ENCODE results near the gene TFAP2B.

TFAP2B gene

DNA sequence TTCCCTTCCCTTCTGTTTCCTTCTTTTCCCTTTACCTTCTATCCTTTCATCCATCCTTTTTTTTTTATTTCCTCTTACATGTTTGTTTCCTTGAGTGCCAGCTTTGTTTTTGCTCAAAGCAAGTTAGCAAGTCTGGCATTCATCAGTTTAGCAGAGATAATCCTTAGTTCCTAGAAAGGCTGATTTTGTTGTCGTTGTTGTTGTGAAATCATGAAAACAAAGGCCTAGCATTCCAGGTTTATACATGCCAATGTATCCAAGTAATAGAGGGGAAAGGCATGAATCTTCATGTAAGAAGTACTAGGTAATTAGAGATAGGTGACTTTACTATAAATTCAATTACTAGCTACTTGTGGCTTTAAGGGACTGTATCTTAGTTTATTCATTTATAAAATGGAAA, 45.9 kb downstream of the TFAP2B start:
- H2BK15ac ChIP-seq (ENCODE audit: low read depth, poor library complexity, severe bottlenecking): no peak overlapping the region
- H2AK5ac ChIP-seq (ENCODE audit: low read length, severe bottlenecking): no peak overlapping the region
- WGBS: no CpG with 5 or more reads among the region's 1 CpG

GRCh38 chr6:50868466-50868865, 49.8 kb downstream of the TFAP2B start:
- no peak overlapping the region for H2AK5ac ChIP-seq (ENCODE audit: low read length, severe bottlenecking)
- H4K91ac ChIP-seq (ENCODE audit: low read length): no peak overlapping the region
- H3K9me3 ChIP-seq (ENCODE audit: control insufficient read depth, low read length): no peaks in the 10 kb centered on the region
- no peak overlapping the region for H3K4ac ChIP-seq (ENCODE audit: low read depth in 1 of 2, low read length in 2 of 2)
- 83% methylated on average over 1 of the region's 1 CpG for WGBS
- no peak overlapping the region for H2BK120ac ChIP-seq (ENCODE audit: low read depth, low read length)
- no peak overlapping the region for H3K4me3 ChIP-seq (ENCODE audit: insufficient read depth in 1 of 2, low read depth in 1 of 2, low read length in 2 of 2)
- H3K27ac ChIP-seq (ENCODE audit: low read length, poor library complexity, severe bottlenecking): no peak overlapping the region
- H3K79me1 ChIP-seq (replicated peaks; ENCODE audit: low read length, poor library complexity, severe bottlenecking): no peaks in the 10 kb centered on the region
- no peaks in the 10 kb centered on the region for H3K36me3 ChIP-seq (ENCODE audit: control insufficient read depth in 1 of 2, insufficient read depth in 2 of 2, low read depth in 1 of 2, low read length in 2 of 2)
- peaks cover 0 to 2% of the 10 kb centered on the region in 2 experiments for H3K27me3 ChIP-seq (ENCODE audit: control insufficient read depth in 1 of 2, insufficient read depth in 1 of 2, low read length in 2 of 2)
- no peak overlapping the region for H3K9ac ChIP-seq (ENCODE audit: low read length)
- no peak overlapping the region for H4K8ac ChIP-seq (ENCODE audit: low read length)
- H3K18ac ChIP-seq (ENCODE audit: low read depth in 1 of 2, low read length in 2 of 2): no peak overlapping the region
- H2AFZ ChIP-seq (ENCODE audit: low read depth, low read length): no peak overlapping the region
- H3K4me1 ChIP-seq (ENCODE audit: control insufficient read depth, insufficient read depth, low read depth, low read length): no peaks in the 10 kb centered on the region
- H2BK5ac ChIP-seq (ENCODE audit: low read depth, low read length, poor library complexity, severe bottlenecking): no peak overlapping the region
- H3K14ac ChIP-seq (ENCODE audit: low read length in 2 of 2): no peak overlapping the region
- H3K23ac ChIP-seq (ENCODE audit: low read length in 2 of 2): no peak overlapping the region
- H3K4me2 ChIP-seq (ENCODE audit: low read length, poor library complexity, severe bottlenecking): no peak overlapping the region
- H2BK15ac ChIP-seq (ENCODE audit: low read depth, poor library complexity, severe bottlenecking): no peak overlapping the region
- DNase-seq: no peak
- no peak overlapping the region for H2BK12ac ChIP-seq (ENCODE audit: low read length in 2 of 2)

More for the DNA sequence above, 45.9 kb downstream of the TFAP2B start:
- no peak overlapping the region for H2AFZ ChIP-seq (ENCODE audit: low read depth, low read length)
- no peak overlapping the region for H4K8ac ChIP-seq (ENCODE audit: low read length)
- H3K27me3 ChIP-seq (ENCODE audit: control insufficient read depth in 1 of 2, insufficient read depth in 1 of 2, low read length in 2 of 2): peaks cover 0 to 2% of the 10 kb centered on the region in 2 experiments
- no peak overlapping the region for H4K91ac ChIP-seq (ENCODE audit: low read length)
- no peak overlapping the region for H2BK120ac ChIP-seq (ENCODE audit: low read depth, low read length)
- H3K23ac ChIP-seq (ENCODE audit: low read length in 2 of 2): no peak overlapping the region
- no peak overlapping the region for H3K4me2 ChIP-seq (ENCODE audit: low read length, poor library complexity, severe bottlenecking)
- H3K4me3 ChIP-seq (ENCODE audit: insufficient read depth in 1 of 2, low read depth in 1 of 2, low read length in 2 of 2): no peak overlapping the region
- no peak overlapping the region for H3K18ac ChIP-seq (ENCODE audit: low read depth in 1 of 2, low read length in 2 of 2)
- H3K4ac ChIP-seq (ENCODE audit: low read depth in 1 of 2, low read length in 2 of 2): no peak overlapping the region
- no peak overlapping the region for H3K9ac ChIP-seq (ENCODE audit: low read length)
- no peak overlapping the region for H2BK5ac ChIP-seq (ENCODE audit: low read depth, low read length, poor library complexity, severe bottlenecking)
- no peak overlapping the region for H3K14ac ChIP-seq (ENCODE audit: low read length in 2 of 2)
- no peak overlapping the region for H2BK12ac ChIP-seq (ENCODE audit: low read length in 2 of 2)
- H3K4me1 ChIP-seq (ENCODE audit: control insufficient read depth, insufficient read depth, low read depth, low read length): no peaks in the 10 kb centered on the region
- no peaks in the 10 kb centered on the region for H3K79me1 ChIP-seq (replicated peaks; ENCODE audit: low read length, poor library complexity, severe bottlenecking)
- no peaks in the 10 kb centered on the region for H3K36me3 ChIP-seq (ENCODE audit: control insufficient read depth in 1 of 2, insufficient read depth in 2 of 2, low read depth in 1 of 2, low read length in 2 of 2)
- H3K27ac ChIP-seq (ENCODE audit: low read length, poor library complexity, severe bottlenecking): no peak overlapping the region
- H3K9me3 ChIP-seq (ENCODE audit: control insufficient read depth, low read length): no peaks in the 10 kb centered on the region
- no peak for DNase-seq

DNA sequence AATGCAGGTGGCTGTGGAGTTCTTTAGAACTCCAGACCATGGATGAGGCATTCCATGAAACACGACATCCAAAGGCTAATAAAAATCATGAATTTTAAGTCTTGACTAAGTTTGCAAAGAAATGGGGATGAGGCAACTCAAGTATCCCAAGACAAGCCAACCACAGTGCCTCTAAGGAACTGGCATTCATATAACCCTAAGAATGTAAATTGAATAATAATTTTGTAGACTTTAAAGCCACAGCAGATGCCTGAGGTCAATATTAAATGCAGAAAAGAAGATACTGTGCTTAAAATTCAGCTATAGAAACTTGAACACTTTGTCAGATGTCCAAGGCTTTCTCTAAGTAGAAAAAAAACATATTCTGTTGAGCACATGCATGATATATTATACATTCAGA, 54.5 kb downstream of the TFAP2B start:
- no peak overlapping the region for H2AFZ ChIP-seq (ENCODE audit: low read depth, low read length)
- no peak overlapping the region for H3K4ac ChIP-seq (ENCODE audit: low read depth in 1 of 2, low read length in 2 of 2)
- H3K4me3 ChIP-seq (ENCODE audit: insufficient read depth in 1 of 2, low read depth in 1 of 2, low read length in 2 of 2): no peak overlapping the region
- H4K91ac ChIP-seq (ENCODE audit: low read length): no peak overlapping the region
- H3K9me3 ChIP-seq (ENCODE audit: control insufficient read depth, low read length): no peaks in the 10 kb centered on the region
- no peaks in the 10 kb centered on the region for H3K4me1 ChIP-seq (ENCODE audit: control insufficient read depth, insufficient read depth, low read depth, low read length)
- H2BK15ac ChIP-seq (ENCODE audit: low read depth, poor library complexity, severe bottlenecking): no peak overlapping the region
- H3K27ac ChIP-seq (ENCODE audit: low read length, poor library complexity, severe bottlenecking): no peak overlapping the region
- no peaks in the 10 kb centered on the region for H3K79me1 ChIP-seq (replicated peaks; ENCODE audit: low read length, poor library complexity, severe bottlenecking)
- no peak overlapping the region for H4K8ac ChIP-seq (ENCODE audit: low read length)
- H3K36me3 ChIP-seq (ENCODE audit: control insufficient read depth in 1 of 2, insufficient read depth in 2 of 2, low read depth in 1 of 2, low read length in 2 of 2): no peaks in the 10 kb centered on the region
- no peak overlapping the region for H3K4me2 ChIP-seq (ENCODE audit: low read length, poor library complexity, severe bottlenecking)
- no peak overlapping the region for H3K23ac ChIP-seq (ENCODE audit: low read length in 2 of 2)
- no peak for DNase-seq
- H3K9ac ChIP-seq (ENCODE audit: low read length): no peak overlapping the region
- no peak overlapping the region for H3K18ac ChIP-seq (ENCODE audit: low read depth in 1 of 2, low read length in 2 of 2)
- H3K14ac ChIP-seq (ENCODE audit: low read length in 2 of 2): no peak overlapping the region
- H2AK5ac ChIP-seq (ENCODE audit: low read length, severe bottlenecking): no peak overlapping the region
- no CpG with 5 or more reads among the region's 1 CpG for WGBS
- peaks cover 0 to 2% of the 10 kb centered on the region in 2 experiments for H3K27me3 ChIP-seq (ENCODE audit: control insufficient read depth in 1 of 2, insufficient read depth in 1 of 2, low read length in 2 of 2)
- no peak overlapping the region for H2BK12ac ChIP-seq (ENCODE audit: low read length in 2 of 2)
- H2BK5ac ChIP-seq (ENCODE audit: low read depth, low read length, poor library complexity, severe bottlenecking): no peak overlapping the region
- H2BK120ac ChIP-seq (ENCODE audit: low read depth, low read length): no peak overlapping the region

DNA sequence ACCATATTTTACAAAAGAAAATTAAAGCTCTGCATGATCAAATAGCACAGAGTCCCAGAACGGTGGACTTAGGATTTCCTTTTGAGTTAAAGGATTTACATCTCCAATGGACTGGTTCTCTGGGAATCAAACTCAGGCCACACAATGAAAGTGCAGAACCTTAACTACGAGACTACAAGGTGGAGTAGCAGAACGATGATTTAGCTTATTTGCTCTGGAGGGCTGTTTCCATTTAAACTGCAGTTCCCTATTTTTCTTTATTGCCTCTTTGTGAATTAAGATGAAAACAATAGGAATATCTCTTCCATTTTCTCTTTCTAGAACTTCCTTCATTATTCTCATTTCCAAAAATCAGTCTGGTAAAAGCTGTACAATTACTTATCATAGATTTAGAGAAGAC, 65.7 kb downstream of the TFAP2B start:
- Histone ChIP-seq H2BK15ac (ENCODE audit: low read depth, poor library complexity, severe bottlenecking) (no peak overlapping the region), H3K79me1 (replicated peaks; ENCODE audit: low read length, poor library complexity, severe bottlenecking) (no peaks in the 10 kb centered on the region), H2BK5ac (ENCODE audit: low read depth, low read length, poor library complexity, severe bottlenecking) (no peak overlapping the region), H3K9me3 (ENCODE audit: control insufficient read depth, low read length) (no peaks in the 10 kb centered on the region), H3K4me3 (ENCODE audit: insufficient read depth in 1 of 2, low read depth in 1 of 2, low read length in 2 of 2) (no peak overlapping the region), H2AK5ac (ENCODE audit: low read length, severe bottlenecking) (no peak overlapping the region), H3K27me3 (ENCODE audit: control insufficient read depth in 1 of 2, insufficient read depth in 1 of 2, low read length in 2 of 2) (no peaks in the 10 kb centered on the region), H3K14ac (ENCODE audit: low read length in 2 of 2) (no peak overlapping the region), H3K23ac (ENCODE audit: low read length in 2 of 2) (no peak overlapping the region), H3K27ac (ENCODE audit: low read length, poor library complexity, severe bottlenecking) (no peak overlapping the region), H3K18ac (ENCODE audit: low read depth in 1 of 2, low read length in 2 of 2) (no peak overlapping the region), H3K36me3 (ENCODE audit: control insufficient read depth in 1 of 2, insufficient read depth in 2 of 2, low read depth in 1 of 2, low read length in 2 of 2) (no peaks in the 10 kb centered on the region), H3K9ac (ENCODE audit: low read length) (no peak overlapping the region), H4K91ac (ENCODE audit: low read length) (no peak overlapping the region), H3K4me1 (ENCODE audit: control insufficient read depth, insufficient read depth, low read depth, low read length) (no peaks in the 10 kb centered on the region), H2AFZ (ENCODE audit: low read depth, low read length) (no peak overlapping the region), H2BK12ac (ENCODE audit: low read length in 2 of 2) (no peak overlapping the region), H3K4me2 (ENCODE audit: low read length, poor library complexity, severe bottlenecking) (no peak overlapping the region), H4K8ac (ENCODE audit: low read length) (no peak overlapping the region), H2BK120ac (ENCODE audit: low read depth, low read length) (no peak overlapping the region), H3K4ac (ENCODE audit: low read depth in 1 of 2, low read length in 2 of 2) (no peak overlapping the region)
- no peak for DNase-seq
- 38% methylated on average over 1 of the region's 3 CpGs for WGBS
